ENCODE data around the gene MOCS3. TPM values are rescaled to one million over a fixed set of nuclear protein-coding genes. Genes with fewer than 3 reads are reported as not detected.
A peak's percentile ranks its signal among the peaks of the same experiment; 100 is the strongest.

Gene MOCS3
- total and polyA plus RNA-seq, 2 of the 13 experiments (the other 11 are each of a cell fraction or from before 2014, with no cell fraction given), result 3.7 to 8.4 TPM

DNA sequence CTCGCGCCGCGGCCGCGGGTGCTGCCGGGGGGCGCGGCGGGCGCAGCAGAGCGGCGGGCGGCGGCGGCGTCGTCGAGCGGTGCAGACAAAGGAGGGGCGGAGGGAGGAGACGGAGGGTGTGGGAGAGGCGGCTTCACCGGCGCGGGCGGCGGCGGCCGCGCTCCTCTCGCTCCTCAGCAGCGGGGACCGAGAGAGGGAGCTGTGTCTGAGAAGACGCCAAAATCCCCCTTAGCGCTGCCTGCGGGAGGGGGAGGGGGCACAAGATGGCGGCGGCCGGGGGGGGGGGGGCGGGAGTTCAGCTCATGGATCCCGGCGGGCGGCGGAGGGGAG lies 27.7 kb upstream of the MOCS3 start (continued):
- TF ChIP-seq, protein P1, sequence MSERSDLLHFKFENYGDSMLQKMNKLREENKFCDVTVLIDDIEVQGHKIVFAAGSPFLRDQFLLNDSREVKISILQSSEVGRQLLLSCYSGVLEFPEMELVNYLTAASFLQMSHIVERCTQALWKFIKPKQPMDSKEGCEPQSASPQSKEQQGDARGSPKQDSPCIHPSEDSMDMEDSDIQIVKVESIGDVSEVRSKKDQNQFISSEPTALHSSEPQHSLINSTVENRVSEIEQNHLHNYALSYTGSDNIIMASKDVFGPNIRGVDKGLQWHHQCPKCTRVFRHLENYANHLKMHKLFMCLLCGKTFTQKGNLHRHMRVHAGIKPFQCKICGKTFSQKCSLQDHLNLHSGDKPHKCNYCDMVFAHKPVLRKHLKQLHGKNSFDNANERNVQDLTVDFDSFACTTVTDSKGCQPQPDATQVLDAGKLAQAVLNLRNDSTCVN (CRISPR knock-in tag; IDR thresholded peaks at IDR 0.05; ENCODE audit: borderline replicate concordance), result no peak
- TF ChIP-seq, protein P2, sequence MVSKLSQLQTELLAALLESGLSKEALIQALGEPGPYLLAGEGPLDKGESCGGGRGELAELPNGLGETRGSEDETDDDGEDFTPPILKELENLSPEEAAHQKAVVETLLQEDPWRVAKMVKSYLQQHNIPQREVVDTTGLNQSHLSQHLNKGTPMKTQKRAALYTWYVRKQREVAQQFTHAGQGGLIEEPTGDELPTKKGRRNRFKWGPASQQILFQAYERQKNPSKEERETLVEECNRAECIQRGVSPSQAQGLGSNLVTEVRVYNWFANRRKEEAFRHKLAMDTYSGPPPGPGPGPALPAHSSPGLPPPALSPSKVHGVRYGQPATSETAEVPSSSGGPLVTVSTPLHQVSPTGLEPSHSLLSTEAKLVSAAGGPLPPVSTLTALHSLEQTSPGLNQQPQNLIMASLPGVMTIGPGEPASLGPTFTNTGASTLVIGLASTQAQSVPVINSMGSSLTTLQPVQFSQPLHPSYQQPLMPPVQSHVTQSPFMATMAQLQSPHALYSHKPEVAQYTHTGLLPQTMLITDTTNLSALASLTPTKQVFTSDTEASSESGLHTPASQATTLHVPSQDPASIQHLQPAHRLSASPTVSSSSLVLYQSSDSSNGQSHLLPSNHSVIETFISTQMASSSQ (IDR thresholded peaks at IDR 0.05; ENCODE audit: low read depth), result no peak
- TF ChIP-seq, protein P2 (CRISPR knock-in tag; IDR thresholded peaks at IDR 0.05; ENCODE audit: borderline replicate concordance), result no peak
- TF ChIP-seq JUND (CRISPR knock-in tag; IDR thresholded peaks at IDR 0.05), result no peak
- no peak for TF ChIP-seq ARNT (IDR thresholded peaks at IDR 0.05)
- TF ChIP-seq, protein P3, sequence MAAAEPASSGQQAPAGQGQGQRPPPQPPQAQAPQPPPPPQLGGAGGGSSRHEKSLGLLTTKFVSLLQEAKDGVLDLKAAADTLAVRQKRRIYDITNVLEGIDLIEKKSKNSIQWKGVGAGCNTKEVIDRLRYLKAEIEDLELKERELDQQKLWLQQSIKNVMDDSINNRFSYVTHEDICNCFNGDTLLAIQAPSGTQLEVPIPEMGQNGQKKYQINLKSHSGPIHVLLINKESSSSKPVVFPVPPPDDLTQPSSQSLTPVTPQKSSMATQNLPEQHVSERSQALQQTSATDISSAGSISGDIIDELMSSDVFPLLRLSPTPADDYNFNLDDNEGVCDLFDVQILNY (CRISPR knock-in tag; conservative IDR thresholded peaks at IDR 0.05), result no peak
- TF ChIP-seq, protein P4, sequence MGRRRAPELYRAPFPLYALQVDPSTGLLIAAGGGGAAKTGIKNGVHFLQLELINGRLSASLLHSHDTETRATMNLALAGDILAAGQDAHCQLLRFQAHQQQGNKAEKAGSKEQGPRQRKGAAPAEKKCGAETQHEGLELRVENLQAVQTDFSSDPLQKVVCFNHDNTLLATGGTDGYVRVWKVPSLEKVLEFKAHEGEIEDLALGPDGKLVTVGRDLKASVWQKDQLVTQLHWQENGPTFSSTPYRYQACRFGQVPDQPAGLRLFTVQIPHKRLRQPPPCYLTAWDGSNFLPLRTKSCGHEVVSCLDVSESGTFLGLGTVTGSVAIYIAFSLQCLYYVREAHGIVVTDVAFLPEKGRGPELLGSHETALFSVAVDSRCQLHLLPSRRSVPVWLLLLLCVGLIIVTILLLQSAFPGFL (CRISPR knock-in tag; IDR thresholded peaks at IDR 0.05), result no peak
- TF ChIP-seq, protein P5, sequence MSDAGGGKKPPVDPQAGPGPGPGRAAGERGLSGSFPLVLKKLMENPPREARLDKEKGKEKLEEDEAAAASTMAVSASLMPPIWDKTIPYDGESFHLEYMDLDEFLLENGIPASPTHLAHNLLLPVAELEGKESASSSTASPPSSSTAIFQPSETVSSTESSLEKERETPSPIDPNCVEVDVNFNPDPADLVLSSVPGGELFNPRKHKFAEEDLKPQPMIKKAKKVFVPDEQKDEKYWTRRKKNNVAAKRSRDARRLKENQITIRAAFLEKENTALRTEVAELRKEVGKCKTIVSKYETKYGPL (CRISPR knock-in tag; IDR thresholded peaks at IDR 0.05), result no peak
- no peak for TF ChIP-seq ZNF510 (CRISPR knock-in tag; IDR thresholded peaks at IDR 0.05; ENCODE audit: low read depth)
- TF ChIP-seq ZMYM4 (CRISPR knock-in tag; IDR thresholded peaks at IDR 0.05), result no peak
- TF ChIP-seq, protein P6, sequence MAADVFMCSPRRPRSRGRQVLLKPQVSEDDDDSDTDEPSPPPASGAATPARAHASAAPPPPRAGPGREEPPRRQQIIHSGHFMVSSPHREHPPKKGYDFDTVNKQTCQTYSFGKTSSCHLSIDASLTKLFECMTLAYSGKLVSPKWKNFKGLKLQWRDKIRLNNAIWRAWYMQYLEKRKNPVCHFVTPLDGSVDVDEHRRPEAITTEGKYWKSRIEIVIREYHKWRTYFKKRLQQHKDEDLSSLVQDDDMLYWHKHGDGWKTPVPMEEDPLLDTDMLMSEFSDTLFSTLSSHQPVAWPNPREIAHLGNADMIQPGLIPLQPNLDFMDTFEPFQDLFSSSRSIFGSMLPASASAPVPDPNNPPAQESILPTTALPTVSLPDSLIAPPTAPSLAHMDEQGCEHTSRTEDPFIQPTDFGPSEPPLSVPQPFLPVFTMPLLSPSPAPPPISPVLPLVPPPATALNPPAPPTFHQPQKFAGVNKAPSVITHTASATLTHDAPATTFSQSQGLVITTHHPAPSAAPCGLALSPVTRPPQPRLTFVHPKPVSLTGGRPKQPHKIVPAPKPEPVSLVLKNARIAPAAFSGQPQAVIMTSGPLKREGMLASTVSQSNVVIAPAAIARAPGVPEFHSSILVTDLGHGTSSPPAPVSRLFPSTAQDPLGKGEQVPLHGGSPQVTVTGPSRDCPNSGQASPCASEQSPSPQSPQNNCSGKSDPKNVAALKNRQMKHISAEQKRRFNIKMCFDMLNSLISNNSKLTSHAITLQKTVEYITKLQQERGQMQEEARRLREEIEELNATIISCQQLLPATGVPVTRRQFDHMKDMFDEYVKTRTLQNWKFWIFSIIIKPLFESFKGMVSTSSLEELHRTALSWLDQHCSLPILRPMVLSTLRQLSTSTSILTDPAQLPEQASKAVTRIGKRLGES (CRISPR knock-in tag; IDR thresholded peaks at IDR 0.05; ENCODE audit: borderline replicate concordance), result no peak
- no peak for TF ChIP-seq SYNCRIP (IDR thresholded peaks at IDR 0.05; ENCODE audit: insufficient read depth, low read depth, low read length)
- TF ChIP-seq ZBTB20 (CRISPR knock-in tag; IDR thresholded peaks at IDR 0.05; ENCODE audit: borderline replicate concordance, low read depth), result 0 out of 2 replicates have a peak, but pooled peaks have one; percentile 10
- TF ChIP-seq POLR2A (IDR thresholded peaks at IDR 0.05; ENCODE audit: insufficient read depth in 1 of 2, low read depth in 2 of 2, low read length in 2 of 2), result peak in 1 of 2 experiments; percentile 54; a peak in 1 of 4 replicates
- TF ChIP-seq, protein P7, sequence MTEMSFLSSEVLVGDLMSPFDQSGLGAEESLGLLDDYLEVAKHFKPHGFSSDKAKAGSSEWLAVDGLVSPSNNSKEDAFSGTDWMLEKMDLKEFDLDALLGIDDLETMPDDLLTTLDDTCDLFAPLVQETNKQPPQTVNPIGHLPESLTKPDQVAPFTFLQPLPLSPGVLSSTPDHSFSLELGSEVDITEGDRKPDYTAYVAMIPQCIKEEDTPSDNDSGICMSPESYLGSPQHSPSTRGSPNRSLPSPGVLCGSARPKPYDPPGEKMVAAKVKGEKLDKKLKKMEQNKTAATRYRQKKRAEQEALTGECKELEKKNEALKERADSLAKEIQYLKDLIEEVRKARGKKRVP (CRISPR knock-in tag; IDR thresholded peaks at IDR 0.05), result no peak; a peak in 1 of 4 replicates
- TF ChIP-seq ZSCAN25 (CRISPR knock-in tag; IDR thresholded peaks at IDR 0.05), result no peak
- peak; percentile 79 for TF ChIP-seq RBFOX2 (IDR thresholded peaks at IDR 0.05; ENCODE audit: low read depth, low read length)

All from HepG2 (cell line).